Measurements from ENCODE around the gene NR4A1. TPM values are rescaled to one million over a fixed set of nuclear protein-coding genes. Genes with fewer than 3 reads are reported as not detected.
A peak's percentile ranks its signal among the peaks of the same experiment; 100 is the strongest.
"Not testable (repeated sequence)": the region's sequence is repeated elsewhere in the genome, so short reads cannot be mapped to it uniquely, and the experiment has no call there.

The NR4A1 gene
- polyA plus RNA-seq, 1 donor from 2014 or later, result 9.3 TPM

- Mint-ChIP-seq H3K4me3 (no peak overlapping the region), H3K27me3 (peaks cover 19% of the 10 kb centered on the region), H3K4me1 (peaks cover 0 to 3% (median 0%) of the 10 kb centered on the region in 3 donors), H3K36me3 (no peaks in the 10 kb centered on the region), H3K27ac (no peak overlapping the region), H3K9me3 (no peaks in the 10 kb centered on the region)
Measured at GRCh38 chr12:52096332-52097044, 45.2 kb downstream of the NR4A1 start.

DNA sequence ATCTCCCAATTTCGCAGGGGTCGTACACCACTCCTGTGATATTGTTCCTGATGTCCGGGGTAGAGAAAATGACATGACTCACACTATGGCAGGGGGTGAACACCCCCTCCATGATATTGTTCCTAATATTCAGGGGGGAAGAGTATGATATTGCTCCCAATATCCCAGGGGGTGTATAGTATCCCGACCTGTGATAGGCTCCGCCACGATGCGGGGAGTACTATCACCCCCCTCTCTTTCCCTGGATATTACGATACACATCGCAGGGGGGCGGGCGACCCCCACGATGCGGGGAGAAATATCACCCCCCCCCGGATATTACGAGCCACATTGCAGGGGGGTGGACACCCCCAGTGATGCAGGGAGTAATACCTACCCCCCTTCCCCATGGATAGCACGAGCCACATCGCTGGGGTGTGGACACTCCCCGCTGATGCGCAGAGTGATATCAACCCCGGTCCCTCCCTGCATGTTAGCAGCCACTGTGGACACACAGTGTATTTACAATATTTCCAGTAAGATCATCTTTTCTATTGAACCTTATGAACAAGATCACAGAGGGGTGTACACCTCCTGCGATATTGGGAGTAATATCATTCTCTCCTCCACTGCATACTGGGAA lies 45.9 kb downstream of the NR4A1 start:
- Mint-ChIP-seq H3K9me3 (no peaks in the 10 kb centered on the region), H3K4me1 (no peaks in the 10 kb centered on the region), H3K27me3 (peaks cover 17% of the 10 kb centered on the region), H3K27ac (no peak overlapping the region), H3K4me3 (no peak overlapping the region), H3K36me3 (no peaks in the 10 kb centered on the region)

DNA sequence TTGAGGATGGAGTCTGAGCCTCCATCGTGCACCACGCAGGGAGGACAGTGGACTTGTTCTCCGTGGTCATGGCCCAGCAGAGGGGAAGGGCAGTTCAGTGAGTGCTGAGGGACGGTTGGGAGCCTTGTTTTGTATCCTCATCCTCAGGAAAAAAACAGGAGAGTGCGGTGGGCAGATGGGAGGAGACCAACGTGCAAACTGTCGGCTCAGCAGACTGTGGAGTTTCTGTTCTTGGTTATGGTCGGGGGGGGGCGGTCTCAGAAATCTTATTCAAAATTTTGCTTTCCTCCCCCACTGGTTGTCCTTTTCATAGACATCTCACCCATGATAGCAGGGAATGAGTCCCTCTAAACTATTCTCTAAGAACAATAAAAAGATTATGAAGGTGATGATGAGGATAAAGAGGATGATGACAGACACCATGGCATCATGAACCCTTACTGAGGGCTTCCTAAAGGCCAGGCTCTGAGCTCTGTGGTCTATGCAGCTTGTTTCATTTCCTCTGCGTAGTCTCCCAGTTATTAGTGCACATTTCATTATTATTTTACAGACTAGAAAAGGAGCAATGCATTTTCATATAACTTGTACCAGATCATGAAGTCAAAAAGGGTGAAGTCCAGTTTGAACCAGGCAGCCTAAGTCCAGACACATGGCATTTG lies 53.3 kb downstream of the NR4A1 start:
- H3K4me1 Mint-ChIP-seq, result peaks cover 10 to 13% (median 10%) of the 10 kb centered on the region in 3 donors
- H3K4me3 Mint-ChIP-seq, result peak overlapping the region in 3 of 4 donors; percentile 49 to 69 (median 65)
- peaks cover 12% of the 10 kb centered on the region for H3K27me3 Mint-ChIP-seq
- peak overlapping the region in 2 of 3 donors; percentile 38 to 46 for H3K27ac Mint-ChIP-seq
- H3K36me3 Mint-ChIP-seq, H3K9me3 Mint-ChIP-seq: not testable (repeated sequence)

Other genes starting within 250 kb of the NR4A1 start
- not detected for gene FIGNL2, start 202.7 kb upstream of the NR4A1 start, polyA plus RNA-seq
- not detected for gene ANKRD33, start 163.3 kb upstream of the NR4A1 start, polyA plus RNA-seq
- not detected for gene ACVRL1, start 143.9 kb upstream of the NR4A1 start, polyA plus RNA-seq
- gene ACVR1B, start 99.7 kb upstream of the NR4A1 start, polyA plus RNA-seq, result 0.90 TPM
- 6.4 TPM for gene TAMALIN, start 44.5 kb upstream of the NR4A1 start, polyA plus RNA-seq
- 25.4 TPM for gene ATG101, start 18.5 kb downstream of the NR4A1 start, polyA plus RNA-seq
- not detected for gene SMIM41, start 28.3 kb downstream of the NR4A1 start, polyA plus RNA-seq
- gene KRT80, start 140.6 kb downstream of the NR4A1 start, polyA plus RNA-seq, result not detected
- gene KRT7, start 181.8 kb downstream of the NR4A1 start, polyA plus RNA-seq, result not detected
- not detected for gene KRT86, start 223.2 kb downstream of the NR4A1 start, polyA plus RNA-seq
- not detected for gene KRT81, start 240.1 kb downstream of the NR4A1 start, polyA plus RNA-seq